Fibroblast of lung (primary cell): Measurements from ENCODE around the gene DSCAML1.

Experiments used
- CTCF ChIP-seq, 2 donors: IDR thresholded peaks in 1 of 2; conservative IDR thresholded peaks in 1 of 2; 1 replicate in 1 of 2; 2 replicates in 1 of 2; pipeline ENCODE4 v1.5.1; 2011 to 2012; ENCODE audit warnings: low read length in 2 of 2, control low read depth in 1 of 2, inconsistent platforms in 1 of 2, low read depth in 1 of 2, mild to moderate bottlenecking in 1 of 2
- EZH2 ChIP-seq: IDR thresholded peaks from 2 replicates; pipeline ENCODE4 v1.5.1; 2012; ENCODE audit warnings: low read length, control low read depth, mild to moderate bottlenecking; ENCODE audit errors: missing control alignments

DNA sequence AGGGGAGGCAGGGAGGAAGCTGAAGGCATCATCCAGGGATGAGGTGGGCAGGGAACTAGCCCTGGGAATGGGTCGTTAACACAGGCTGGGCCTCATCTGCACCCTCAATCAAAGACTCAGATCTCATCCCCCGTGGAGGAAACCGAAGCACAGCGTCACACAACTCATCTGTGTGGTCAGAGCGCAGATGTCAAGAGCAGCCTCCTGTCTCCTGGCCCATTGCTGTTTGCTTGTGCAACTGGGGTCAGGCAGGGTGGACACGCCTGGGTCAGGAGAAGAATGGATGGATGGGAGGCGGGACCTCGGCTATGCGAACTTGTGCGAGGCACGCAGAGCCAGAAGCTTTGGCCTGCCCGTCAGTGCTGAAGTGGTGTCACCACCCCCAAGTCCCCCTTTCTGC lies 251.3 kb downstream of the DSCAML1 start:
- TF ChIP-seq CTCF (conservative IDR thresholded peaks at IDR 0.05 in 1 of 2, IDR thresholded peaks at IDR 0.05 in 1 of 2; ENCODE audit: low read depth in 1 of 2, low read length in 2 of 2) (no peak), EZH2 (no peak)
